ENCODE results near the gene COPG2.

Gene COPG2

GRCh38 chr7:130478991-130479390 is 189.6 kb downstream of the COPG2 start:
- Histone ChIP-seq H4K20me1 (ENCODE audit: insufficient read depth, low read length, poor library complexity, severe bottlenecking) (no peaks in the 10 kb centered on the region), H3K36me3 (ENCODE audit: insufficient read depth, low read length) (no peaks in the 10 kb centered on the region), H3K4me3 (ENCODE audit: low read length, poor library complexity, severe bottlenecking) (no peak overlapping the region), H3K9ac (ENCODE audit: low read depth, low read length, poor library complexity, severe bottlenecking) (no peak overlapping the region), H3K79me2 (ENCODE audit: insufficient read depth, low read length) (no peaks in the 10 kb centered on the region), H3K9me3 (ENCODE audit: insufficient read depth, low read depth, low read length) (no peaks in the 10 kb centered on the region; the same call in 1 of the 2 replicates), H3K4me2 (ENCODE audit: low read depth, low read length, poor library complexity, severe bottlenecking) (no peak overlapping the region), H3K4me1 (ENCODE audit: insufficient read depth, low read length, poor library complexity, severe bottlenecking) (peaks cover 12% of the 10 kb centered on the region), H3K9me2 (replicated peaks; ENCODE audit: low read depth, low read length) (no peaks in the 10 kb centered on the region), H2AFZ (ENCODE audit: low read length) (no peak overlapping the region), H3F3A (ENCODE audit: low read depth) (no peaks in the 10 kb centered on the region), H3K27me3 (ENCODE audit: insufficient read depth, low read length, poor library complexity, severe bottlenecking) (no peaks in the 10 kb centered on the region)
- TF ChIP-seq EZH2phosphoT487 (IDR thresholded peaks at IDR 0.05; ENCODE audit: borderline replicate concordance) (no peak), CTCF (conservative IDR thresholded peaks at IDR 0.05; ENCODE audit: low read length) (no peak)

DNA sequence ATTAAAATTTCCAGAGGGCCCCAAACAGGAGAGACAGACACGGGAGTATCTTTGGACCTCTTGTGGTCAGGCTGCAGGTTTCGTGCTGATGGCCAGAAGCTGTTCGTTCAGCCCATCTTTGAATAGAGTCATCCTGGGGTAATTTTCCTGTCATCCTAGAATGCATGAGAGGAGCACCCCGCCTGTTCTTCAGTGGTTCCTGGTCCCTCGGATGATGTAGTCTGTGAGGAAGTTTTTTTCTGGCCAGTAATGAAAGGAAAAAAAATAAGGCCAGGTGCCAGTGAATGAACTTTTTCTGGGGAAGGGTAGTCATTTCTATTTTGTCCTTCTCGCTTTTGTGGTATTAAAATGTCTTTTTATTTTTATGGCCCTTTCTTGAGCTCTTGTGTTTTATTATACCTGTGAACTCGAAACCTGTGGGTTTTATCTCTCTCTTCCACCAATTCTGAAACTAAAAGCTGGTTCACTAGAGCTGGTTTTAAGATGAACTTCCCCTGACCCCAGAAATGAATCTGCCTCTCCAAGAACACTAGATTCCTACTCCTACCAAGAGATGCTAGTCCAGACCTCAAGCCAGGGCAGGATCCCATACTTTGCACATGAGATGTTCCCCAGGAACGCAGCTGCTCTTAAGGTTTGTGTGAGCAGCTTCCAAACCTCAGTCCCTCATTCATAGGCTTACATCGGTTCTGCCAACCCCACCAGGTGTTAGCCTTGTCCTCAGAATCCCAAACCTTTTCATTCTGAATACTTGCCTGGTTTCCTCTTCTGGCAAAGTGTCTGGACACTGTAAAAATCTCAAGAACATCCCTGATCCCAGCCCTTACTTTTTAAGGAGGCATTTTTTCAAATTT is 192.0 kb downstream of the COPG2 start:
- Histone ChIP-seq H3K27me3 (ENCODE audit: insufficient read depth, low read length, poor library complexity, severe bottlenecking) (no peaks in the 10 kb centered on the region), H3K9me2 (replicated peaks; ENCODE audit: low read depth, low read length) (no peaks in the 10 kb centered on the region), H3K79me2 (ENCODE audit: insufficient read depth, low read length) (no peaks in the 10 kb centered on the region), H3K9ac (ENCODE audit: low read depth, low read length, poor library complexity, severe bottlenecking) (no peak overlapping the region), H3K4me1 (ENCODE audit: insufficient read depth, low read length, poor library complexity, severe bottlenecking) (peaks cover 15% of the 10 kb centered on the region), H2AFZ (ENCODE audit: low read length) (no peak overlapping the region), H3K9me3 (ENCODE audit: insufficient read depth, low read depth, low read length) (no peaks in the 10 kb centered on the region; the same call in 1 of the 2 replicates), H4K20me1 (ENCODE audit: insufficient read depth, low read length, poor library complexity, severe bottlenecking) (no peaks in the 10 kb centered on the region), H3K36me3 (ENCODE audit: insufficient read depth, low read length) (no peaks in the 10 kb centered on the region), H3K4me2 (ENCODE audit: low read depth, low read length, poor library complexity, severe bottlenecking) (no peak overlapping the region), H3F3A (ENCODE audit: low read depth) (no peaks in the 10 kb centered on the region), H3K4me3 (ENCODE audit: low read length, poor library complexity, severe bottlenecking) (no peak overlapping the region)
- TF ChIP-seq EZH2phosphoT487 (IDR thresholded peaks at IDR 0.05; ENCODE audit: borderline replicate concordance) (no peak), CTCF (conservative IDR thresholded peaks at IDR 0.05; ENCODE audit: low read length) (no peak)

GRCh38 chr7:130475776-130476175 is 192.8 kb downstream of the COPG2 start:
- no peaks in the 10 kb centered on the region for H3K79me2 ChIP-seq (ENCODE audit: insufficient read depth, low read length)
- H3K36me3 ChIP-seq (ENCODE audit: insufficient read depth, low read length) = no peaks in the 10 kb centered on the region
- H4K20me1 ChIP-seq (ENCODE audit: insufficient read depth, low read length, poor library complexity, severe bottlenecking) = no peaks in the 10 kb centered on the region
- H3K4me3 ChIP-seq (ENCODE audit: low read length, poor library complexity, severe bottlenecking) = no peak overlapping the region
- TF ChIP-seq EZH2phosphoT487 (IDR thresholded peaks at IDR 0.05; ENCODE audit: borderline replicate concordance) (no peak), CTCF (conservative IDR thresholded peaks at IDR 0.05; ENCODE audit: low read length) (no peak)
- H3K9me2 ChIP-seq (replicated peaks; ENCODE audit: low read depth, low read length) = no peaks in the 10 kb centered on the region
- no peak overlapping the region for H3K4me2 ChIP-seq (ENCODE audit: low read depth, low read length, poor library complexity, severe bottlenecking)
- no peaks in the 10 kb centered on the region; the same call in 1 of the 2 replicates for H3K9me3 ChIP-seq (ENCODE audit: insufficient read depth, low read depth, low read length)
- H3F3A ChIP-seq (ENCODE audit: low read depth) = no peaks in the 10 kb centered on the region
- H3K27me3 ChIP-seq (ENCODE audit: insufficient read depth, low read length, poor library complexity, severe bottlenecking) = no peaks in the 10 kb centered on the region
- no peak overlapping the region for H2AFZ ChIP-seq (ENCODE audit: low read length)
- H3K4me1 ChIP-seq (ENCODE audit: insufficient read depth, low read length, poor library complexity, severe bottlenecking) = peaks cover 15% of the 10 kb centered on the region
- H3K9ac ChIP-seq (ENCODE audit: low read depth, low read length, poor library complexity, severe bottlenecking) = no peak overlapping the region

All from Loucy (cell line).